ENCODE measurements around the gene PNPLA8. TPM values are rescaled to one million over a fixed set of nuclear protein-coding genes. Genes with fewer than 3 reads are reported as not detected.

Gene PNPLA8
- polyA plus RNA-seq, 1 donor from 2014 or later = 85.1 TPM

DNA sequence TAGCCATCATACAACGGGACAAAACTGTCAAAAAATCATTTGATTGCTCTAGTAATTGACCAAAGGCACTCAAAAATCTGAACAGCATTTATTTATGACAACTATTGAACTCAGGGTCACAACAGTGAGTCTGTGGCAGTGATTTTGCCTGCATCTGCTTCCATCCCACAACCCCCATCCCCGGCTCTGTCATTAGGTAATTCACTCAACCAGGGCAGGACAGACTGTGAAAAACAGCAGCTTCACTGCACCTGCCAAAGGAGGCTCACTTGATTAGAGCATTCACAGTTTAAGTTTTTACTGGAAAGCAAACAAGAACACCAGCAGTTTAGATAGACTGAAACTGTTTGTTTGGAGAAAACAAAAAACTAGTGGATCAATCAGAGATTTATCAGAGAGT, 91.9 kb downstream of the PNPLA8 start:
- TF ChIP-seq POLR2AphosphoS5 (IDR thresholded peaks at IDR 0.05) = no peak
- no peak for TF ChIP-seq MXI1 (conservative IDR thresholded peaks at IDR 0.05; ENCODE audit: poor library complexity, severe bottlenecking)
- TF ChIP-seq TAF1 (IDR thresholded peaks at IDR 0.05; ENCODE audit: low read depth) = no peak
- H3K79me2 ChIP-seq (replicated peaks; ENCODE audit: insufficient read depth, low read length) = peaks cover 56% of the 10 kb centered on the region
- no peaks in the 10 kb centered on the region for H3K36me3 ChIP-seq (ENCODE audit: insufficient read depth, low read length)

DNA sequence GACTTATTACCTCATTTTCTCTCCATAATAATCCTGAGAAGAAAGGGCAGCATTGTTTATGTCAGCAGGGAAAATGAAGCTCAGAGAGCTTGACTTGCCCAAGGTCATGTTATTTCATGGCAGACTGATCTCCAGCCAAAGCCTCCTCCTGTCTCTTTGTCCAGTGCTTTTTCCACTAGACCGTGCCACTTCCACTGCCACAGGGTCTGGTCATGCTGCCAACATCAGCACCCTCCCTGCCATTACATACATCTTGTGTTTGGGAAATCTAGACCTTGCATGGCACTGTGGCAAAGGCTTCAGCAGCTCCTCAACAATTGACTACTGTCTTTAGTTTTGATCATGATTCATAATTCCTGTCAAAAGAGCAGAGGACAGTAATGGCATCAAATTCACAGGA, 94.8 kb downstream of the PNPLA8 start:
- Histone ChIP-seq H3K4me2 (ENCODE audit: low read length) (no peak overlapping the region), H3F3A (ENCODE audit: insufficient read depth, low read length, poor library complexity, severe bottlenecking) (no peaks in the 10 kb centered on the region), H4K20me1 (ENCODE audit: insufficient read depth) (no peaks in the 10 kb centered on the region), H3K4me3 (ENCODE audit: low read length) (no peak overlapping the region), H3K9me3 (ENCODE audit: low read length) (no peaks in the 10 kb centered on the region), H3K36me3 (ENCODE audit: insufficient read depth, low read length) (no peaks in the 10 kb centered on the region), H3K27ac (ENCODE audit: low read length) (no peak overlapping the region), H2AFZ (ENCODE audit: low read depth, low read length) (no peak overlapping the region), H3K9me2 (ENCODE audit: insufficient read depth, low read length) (no peaks in the 10 kb centered on the region), H3K9ac (ENCODE audit: low read length) (no peak overlapping the region), H3K27me3 (ENCODE audit: insufficient read depth, low read depth, low read length) (no peaks in the 10 kb centered on the region), H3K79me2 (replicated peaks; ENCODE audit: insufficient read depth, low read length) (peaks cover 43% of the 10 kb centered on the region)
- TF ChIP-seq, protein P1, sequence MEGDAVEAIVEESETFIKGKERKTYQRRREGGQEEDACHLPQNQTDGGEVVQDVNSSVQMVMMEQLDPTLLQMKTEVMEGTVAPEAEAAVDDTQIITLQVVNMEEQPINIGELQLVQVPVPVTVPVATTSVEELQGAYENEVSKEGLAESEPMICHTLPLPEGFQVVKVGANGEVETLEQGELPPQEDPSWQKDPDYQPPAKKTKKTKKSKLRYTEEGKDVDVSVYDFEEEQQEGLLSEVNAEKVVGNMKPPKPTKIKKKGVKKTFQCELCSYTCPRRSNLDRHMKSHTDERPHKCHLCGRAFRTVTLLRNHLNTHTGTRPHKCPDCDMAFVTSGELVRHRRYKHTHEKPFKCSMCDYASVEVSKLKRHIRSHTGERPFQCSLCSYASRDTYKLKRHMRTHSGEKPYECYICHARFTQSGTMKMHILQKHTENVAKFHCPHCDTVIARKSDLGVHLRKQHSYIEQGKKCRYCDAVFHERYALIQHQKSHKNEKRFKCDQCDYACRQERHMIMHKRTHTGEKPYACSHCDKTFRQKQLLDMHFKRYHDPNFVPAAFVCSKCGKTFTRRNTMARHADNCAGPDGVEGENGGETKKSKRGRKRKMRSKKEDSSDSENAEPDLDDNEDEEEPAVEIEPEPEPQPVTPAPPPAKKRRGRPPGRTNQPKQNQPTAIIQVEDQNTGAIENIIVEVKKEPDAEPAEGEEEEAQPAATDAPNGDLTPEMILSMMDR (IDR thresholded peaks at IDR 0.05; ENCODE audit: poor library complexity, severe bottlenecking) = no peak
- TF ChIP-seq MXI1 (conservative IDR thresholded peaks at IDR 0.05; ENCODE audit: poor library complexity, severe bottlenecking) (no peak), EP300 (conservative IDR thresholded peaks at IDR 0.05; ENCODE audit: poor library complexity, severe bottlenecking) (no peak), EZH2 (IDR thresholded peaks at IDR 0.05; ENCODE audit: borderline replicate concordance, insufficient read depth, low read length, poor library complexity, severe bottlenecking) (no peak), RAD21 (conservative IDR thresholded peaks at IDR 0.05) (no peak), SMC3 (conservative IDR thresholded peaks at IDR 0.05; ENCODE audit: poor library complexity) (no peak), POLR2AphosphoS5 (IDR thresholded peaks at IDR 0.05) (no peak), TAF1 (IDR thresholded peaks at IDR 0.05; ENCODE audit: low read depth) (no peak)
- TF ChIP-seq, protein P2, sequence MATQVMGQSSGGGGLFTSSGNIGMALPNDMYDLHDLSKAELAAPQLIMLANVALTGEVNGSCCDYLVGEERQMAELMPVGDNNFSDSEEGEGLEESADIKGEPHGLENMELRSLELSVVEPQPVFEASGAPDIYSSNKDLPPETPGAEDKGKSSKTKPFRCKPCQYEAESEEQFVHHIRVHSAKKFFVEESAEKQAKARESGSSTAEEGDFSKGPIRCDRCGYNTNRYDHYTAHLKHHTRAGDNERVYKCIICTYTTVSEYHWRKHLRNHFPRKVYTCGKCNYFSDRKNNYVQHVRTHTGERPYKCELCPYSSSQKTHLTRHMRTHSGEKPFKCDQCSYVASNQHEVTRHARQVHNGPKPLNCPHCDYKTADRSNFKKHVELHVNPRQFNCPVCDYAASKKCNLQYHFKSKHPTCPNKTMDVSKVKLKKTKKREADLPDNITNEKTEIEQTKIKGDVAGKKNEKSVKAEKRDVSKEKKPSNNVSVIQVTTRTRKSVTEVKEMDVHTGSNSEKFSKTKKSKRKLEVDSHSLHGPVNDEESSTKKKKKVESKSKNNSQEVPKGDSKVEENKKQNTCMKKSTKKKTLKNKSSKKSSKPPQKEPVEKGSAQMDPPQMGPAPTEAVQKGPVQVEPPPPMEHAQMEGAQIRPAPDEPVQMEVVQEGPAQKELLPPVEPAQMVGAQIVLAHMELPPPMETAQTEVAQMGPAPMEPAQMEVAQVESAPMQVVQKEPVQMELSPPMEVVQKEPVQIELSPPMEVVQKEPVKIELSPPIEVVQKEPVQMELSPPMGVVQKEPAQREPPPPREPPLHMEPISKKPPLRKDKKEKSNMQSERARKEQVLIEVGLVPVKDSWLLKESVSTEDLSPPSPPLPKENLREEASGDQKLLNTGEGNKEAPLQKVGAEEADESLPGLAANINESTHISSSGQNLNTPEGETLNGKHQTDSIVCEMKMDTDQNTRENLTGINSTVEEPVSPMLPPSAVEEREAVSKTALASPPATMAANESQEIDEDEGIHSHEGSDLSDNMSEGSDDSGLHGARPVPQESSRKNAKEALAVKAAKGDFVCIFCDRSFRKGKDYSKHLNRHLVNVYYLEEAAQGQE (IDR thresholded peaks at IDR 0.05; ENCODE audit: borderline replicate concordance) = no peak

More for the DNA sequence above, 91.9 kb downstream of the PNPLA8 start:
- Histone ChIP-seq H3K9me2 (ENCODE audit: insufficient read depth, low read length) (no peaks in the 10 kb centered on the region), H4K20me1 (ENCODE audit: insufficient read depth) (no peaks in the 10 kb centered on the region), H3K27ac (ENCODE audit: low read length) (no peak overlapping the region), H3K9me3 (ENCODE audit: low read length) (no peaks in the 10 kb centered on the region), H3K9ac (ENCODE audit: low read length) (no peak overlapping the region), H3K27me3 (ENCODE audit: insufficient read depth, low read depth, low read length) (no peaks in the 10 kb centered on the region), H3K4me3 (ENCODE audit: low read length) (no peak overlapping the region), H3K4me2 (ENCODE audit: low read length) (no peak overlapping the region), H2AFZ (ENCODE audit: low read depth, low read length) (no peak overlapping the region), H3F3A (ENCODE audit: insufficient read depth, low read length, poor library complexity, severe bottlenecking) (no peaks in the 10 kb centered on the region)

DNA sequence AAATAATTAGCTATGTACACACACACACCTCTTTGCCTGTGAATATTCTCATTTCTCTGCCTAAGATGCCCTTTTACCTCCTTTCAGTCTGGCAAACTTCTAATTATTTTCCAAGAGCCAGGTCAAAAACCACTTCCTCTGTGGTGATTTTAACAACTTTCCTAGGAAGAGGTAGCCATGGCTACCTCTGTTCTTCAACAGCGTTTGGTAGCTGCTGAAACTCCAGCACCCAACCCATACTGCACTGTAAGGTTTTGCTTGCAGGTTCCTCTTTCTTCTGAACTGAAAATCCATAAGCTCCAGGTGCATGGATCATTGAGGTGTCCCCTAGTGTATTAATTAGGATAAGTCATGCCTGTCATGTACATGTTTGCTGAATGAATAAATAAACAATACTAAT, 95.3 kb downstream of the PNPLA8 start:
- no peak overlapping the region for H2AFZ ChIP-seq (ENCODE audit: low read depth, low read length)
- no peaks in the 10 kb centered on the region for H3K27me3 ChIP-seq (ENCODE audit: insufficient read depth, low read depth, low read length)
- H3K27ac ChIP-seq (ENCODE audit: low read length) = no peak overlapping the region
- H3K9me2 ChIP-seq (ENCODE audit: insufficient read depth, low read length) = no peaks in the 10 kb centered on the region
- H3K9ac ChIP-seq (ENCODE audit: low read length) = no peak overlapping the region
- H3K36me3 ChIP-seq (ENCODE audit: insufficient read depth, low read length) = no peaks in the 10 kb centered on the region
- H4K20me1 ChIP-seq (ENCODE audit: insufficient read depth) = no peaks in the 10 kb centered on the region
- no peaks in the 10 kb centered on the region for H3F3A ChIP-seq (ENCODE audit: insufficient read depth, low read length, poor library complexity, severe bottlenecking)
- no peak for TF ChIP-seq RAD21 (conservative IDR thresholded peaks at IDR 0.05)
- no peak for TF ChIP-seq POLR2AphosphoS5 (IDR thresholded peaks at IDR 0.05)
- TF ChIP-seq EP300 (conservative IDR thresholded peaks at IDR 0.05; ENCODE audit: poor library complexity, severe bottlenecking) = no peak
- TF ChIP-seq TAF1 (IDR thresholded peaks at IDR 0.05; ENCODE audit: low read depth) = no peak
- no peak for TF ChIP-seq EZH2 (IDR thresholded peaks at IDR 0.05; ENCODE audit: borderline replicate concordance, insufficient read depth, low read length, poor library complexity, severe bottlenecking)
- TF ChIP-seq, protein P1 (IDR thresholded peaks at IDR 0.05; ENCODE audit: poor library complexity, severe bottlenecking) = no peak
- TF ChIP-seq, protein P2 (IDR thresholded peaks at IDR 0.05; ENCODE audit: borderline replicate concordance) = no peak
- no peak for TF ChIP-seq MXI1 (conservative IDR thresholded peaks at IDR 0.05; ENCODE audit: poor library complexity, severe bottlenecking)
- no peak for TF ChIP-seq SMC3 (conservative IDR thresholded peaks at IDR 0.05; ENCODE audit: poor library complexity)
- peaks cover 41% of the 10 kb centered on the region for H3K79me2 ChIP-seq (replicated peaks; ENCODE audit: insufficient read depth, low read length)
- no peaks in the 10 kb centered on the region for H3K9me3 ChIP-seq (ENCODE audit: low read length)
- no peak overlapping the region for H3K4me3 ChIP-seq (ENCODE audit: low read length)
- no peak overlapping the region for H3K4me2 ChIP-seq (ENCODE audit: low read length)

All from neural cell (in vitro differentiated cells).